Stimulated activated effector memory CD8-positive, alpha-beta T cell treated with anti-CD3 and anti-CD28 coated beads, Interleukin-12 subunit alpha, Interleukin-12 subunit beta, amount 100 ng/mL, for 72 hours (primary cell): Measurements from ENCODE around the gene SLC9A3.

Source experiments
- ATAC-seq: fragments of 150-1000 bp; cut with Tn5 transposase; 2 replicates; pipeline ENCODE4 v1.10.0; 2021
- DNase-seq, 2 donors: peaks; one replicate each; pipeline ENCODE4 v3.0.0; 2021 to 2022; ENCODE audit warnings: low spot score in 2 of 2
- H3K27ac Mint-ChIP-seq: one replicate; pipeline ENCODE4 v1.8.0; 2022; ENCODE audit warnings: mild to moderate bottlenecking, mixed read lengths
- H3K36me3 Mint-ChIP-seq: one replicate; pipeline ENCODE4 v1.8.0; 2022; ENCODE audit warnings: mild to moderate bottlenecking, mixed read lengths
- H3K4me1 Mint-ChIP-seq: one replicate; pipeline ENCODE4 v1.8.0; 2022; ENCODE audit warnings: mixed read lengths
- H3K4me3 Mint-ChIP-seq: one replicate; pipeline ENCODE4 v1.8.0; 2022; ENCODE audit warnings: mild to moderate bottlenecking, mixed read lengths
- H3K9me3 Mint-ChIP-seq: one replicate; pipeline ENCODE4 v1.8.0; 2022; ENCODE audit warnings: mixed read lengths

Gene SLC9A3

GRCh38 chr5:525916-526315, 1.7 kb upstream of the SLC9A3 start:
- no peak overlapping the region for H3K27ac Mint-ChIP-seq
- no peaks in the 10 kb centered on the region for H3K9me3 Mint-ChIP-seq
- ATAC-seq (no peak), DNase-seq (no peak)
- H3K4me1 Mint-ChIP-seq = peaks cover 29% of the 10 kb centered on the region
- H3K36me3 Mint-ChIP-seq = no peaks in the 10 kb centered on the region
- no peak overlapping the region for H3K4me3 Mint-ChIP-seq

- ATAC-seq (no peak), DNase-seq (no peak)
- Mint-ChIP-seq H3K4me3 (peak overlapping the region; percentile 41), H3K4me1 (peaks cover 29% of the 10 kb centered on the region), H3K27ac (no peak overlapping the region), H3K9me3 (no peaks in the 10 kb centered on the region), H3K36me3 (no peaks in the 10 kb centered on the region)
Observed at GRCh38 chr5:524973-525761, 918 bp upstream of the SLC9A3 start.

GRCh38 chr5:523441-524222, 617 bp downstream of the SLC9A3 start:
- no peak for ATAC-seq
- peaks cover 23% of the 10 kb centered on the region for H3K4me1 Mint-ChIP-seq
- H3K4me3 Mint-ChIP-seq = no peak overlapping the region
- H3K9me3 Mint-ChIP-seq = no peaks in the 10 kb centered on the region
- H3K27ac Mint-ChIP-seq = no peak overlapping the region
- H3K36me3 Mint-ChIP-seq = no peaks in the 10 kb centered on the region
- DNase-seq = no peak

GRCh38 chr5:522899-523440, 1.3 kb downstream of the SLC9A3 start:
- H3K36me3 Mint-ChIP-seq = no peaks in the 10 kb centered on the region
- no peak overlapping the region for H3K4me3 Mint-ChIP-seq
- peaks cover 23% of the 10 kb centered on the region for H3K4me1 Mint-ChIP-seq
- DNase-seq (no peak), ATAC-seq (no peak)
- no peak overlapping the region for H3K27ac Mint-ChIP-seq
- no peaks in the 10 kb centered on the region for H3K9me3 Mint-ChIP-seq

- Mint-ChIP-seq H3K4me3 (no peak overlapping the region), H3K27ac (no peak overlapping the region), H3K9me3 (no peaks in the 10 kb centered on the region), H3K36me3 (no peaks in the 10 kb centered on the region), H3K4me1 (peaks cover 16% of the 10 kb centered on the region)
- no peak for DNase-seq
- ATAC-seq = no peak
Observed at GRCh38 chr5:522116-522515, 2.1 kb downstream of the SLC9A3 start.

- H3K9me3 Mint-ChIP-seq = no peaks in the 10 kb centered on the region
- ATAC-seq = no peak
Observed at GRCh38 chr5:521680-522079, 2.6 kb downstream of the SLC9A3 start.

GRCh38 chr5:520850-521226, 3.4 kb downstream of the SLC9A3 start:
- H3K36me3 Mint-ChIP-seq = no peaks in the 10 kb centered on the region
- ATAC-seq (no peak), DNase-seq (no peak)
- H3K27ac Mint-ChIP-seq = no peak overlapping the region
- H3K9me3 Mint-ChIP-seq = no peaks in the 10 kb centered on the region
- no peak overlapping the region for H3K4me3 Mint-ChIP-seq
- H3K4me1 Mint-ChIP-seq = peaks cover 9% of the 10 kb centered on the region

More at GRCh38 chr5:521680-522079, 2.6 kb downstream of the SLC9A3 start:
- no peak overlapping the region for H3K27ac Mint-ChIP-seq
- no peak overlapping the region for H3K4me3 Mint-ChIP-seq
- no peaks in the 10 kb centered on the region for H3K36me3 Mint-ChIP-seq
- H3K4me1 Mint-ChIP-seq = peaks cover 12% of the 10 kb centered on the region
- no peak for DNase-seq

- Mint-ChIP-seq H3K4me3 (no peak overlapping the region), H3K4me1 (peaks cover 5% of the 10 kb centered on the region), H3K27ac (no peak overlapping the region), H3K9me3 (no peaks in the 10 kb centered on the region), H3K36me3 (no peaks in the 10 kb centered on the region)
- ATAC-seq (no peak), DNase-seq (no peak)
Observed at GRCh38 chr5:520196-520849, 3.9 kb downstream of the SLC9A3 start.

GRCh38 chr5:518721-519120, 5.5 kb downstream of the SLC9A3 start:
- no peaks in the 10 kb centered on the region for H3K36me3 Mint-ChIP-seq
- no peak overlapping the region for H3K4me3 Mint-ChIP-seq
- ATAC-seq (no peak), DNase-seq (no peak)
- no peaks in the 10 kb centered on the region for H3K9me3 Mint-ChIP-seq
- no peak overlapping the region for H3K27ac Mint-ChIP-seq
- H3K4me1 Mint-ChIP-seq = no peaks in the 10 kb centered on the region

GRCh38 chr5:517535-518100, 6.6 kb downstream of the SLC9A3 start:
- no peak for ATAC-seq
- Mint-ChIP-seq H3K27ac (no peak overlapping the region), H3K9me3 (no peaks in the 10 kb centered on the region)

GRCh38 chr5:516980-517379, 7.3 kb downstream of the SLC9A3 start:
- ATAC-seq = no peak
- H3K36me3 Mint-ChIP-seq = no peaks in the 10 kb centered on the region
- H3K4me3 Mint-ChIP-seq = no peak overlapping the region
- no peaks in the 10 kb centered on the region for H3K9me3 Mint-ChIP-seq
- no peak for DNase-seq
- H3K27ac Mint-ChIP-seq = no peak overlapping the region
- H3K4me1 Mint-ChIP-seq = no peaks in the 10 kb centered on the region

More at GRCh38 chr5:517535-518100, 6.6 kb downstream of the SLC9A3 start:
- Mint-ChIP-seq H3K36me3 (no peaks in the 10 kb centered on the region), H3K4me3 (no peak overlapping the region), H3K4me1 (no peaks in the 10 kb centered on the region)
- no peak for DNase-seq

GRCh38 chr5:516338-516925, 7.8 kb downstream of the SLC9A3 start:
- Mint-ChIP-seq H3K36me3 (no peaks in the 10 kb centered on the region), H3K9me3 (no peaks in the 10 kb centered on the region), H3K4me1 (no peaks in the 10 kb centered on the region), H3K27ac (no peak overlapping the region), H3K4me3 (no peak overlapping the region)
- DNase-seq = no peak
- no peak for ATAC-seq

- H3K4me1 Mint-ChIP-seq = no peaks in the 10 kb centered on the region
- DNase-seq (no peak), ATAC-seq (no peak)
- no peak overlapping the region for H3K27ac Mint-ChIP-seq
- no peaks in the 10 kb centered on the region for H3K9me3 Mint-ChIP-seq
- no peak overlapping the region for H3K4me3 Mint-ChIP-seq
- no peaks in the 10 kb centered on the region for H3K36me3 Mint-ChIP-seq
Observed at GRCh38 chr5:515273-515836, 8.9 kb downstream of the SLC9A3 start.

- Mint-ChIP-seq H3K9me3 (no peaks in the 10 kb centered on the region), H3K4me3 (no peak overlapping the region), H3K36me3 (no peaks in the 10 kb centered on the region), H3K4me1 (no peaks in the 10 kb centered on the region), H3K27ac (no peak overlapping the region)
- no peak for DNase-seq
- no peak for ATAC-seq
Observed at GRCh38 chr5:514673-515072, 9.6 kb downstream of the SLC9A3 start.

- H3K4me3 Mint-ChIP-seq = no peak overlapping the region
- H3K9me3 Mint-ChIP-seq = no peaks in the 10 kb centered on the region
- ATAC-seq (no peak), DNase-seq (no peak)
- H3K27ac Mint-ChIP-seq = no peak overlapping the region
- H3K36me3 Mint-ChIP-seq = no peaks in the 10 kb centered on the region
- no peaks in the 10 kb centered on the region for H3K4me1 Mint-ChIP-seq
Observed at GRCh38 chr5:514101-514485, 10.2 kb downstream of the SLC9A3 start.
